ENCODE measurements around the gene TRAPPC13. TPM values are rescaled to one million over a fixed set of nuclear protein-coding genes. Genes with fewer than 3 reads are reported as not detected.
A peak's percentile ranks its signal among the peaks of the same experiment; 100 is the strongest.
"Not testable (repeated sequence)": the region's sequence is repeated elsewhere in the genome, so short reads cannot be mapped to it uniquely, and the experiment has no call there.

TRAPPC13 gene
- total RNA-seq, 2 donors from 2014 or later: 11.7 to 18.9 TPM

GRCh38 chr5:65663804-65664521 lies 39.1 kb downstream of the TRAPPC13 start:
- H3K4me3 ChIP-seq: no peak overlapping the region
- H3K36me3 ChIP-seq: peaks cover under 1% of the 10 kb centered on the region
- no peak for DNase-seq (ENCODE audit: low spot score)
- H3K27me3 ChIP-seq: no peaks in the 10 kb centered on the region
- H3K9me3 ChIP-seq: no peaks in the 10 kb centered on the region
- H3K27ac ChIP-seq: peak overlapping the region in 1 of 2 donors; percentile 45
- peak in 1 of 2 donors; percentile 59 for TF ChIP-seq CTCF (IDR thresholded peaks at IDR 0.05)
- H3K4me1 ChIP-seq: no peaks in the 10 kb centered on the region

- no peaks in the 10 kb centered on the region for H3K27me3 ChIP-seq
- peaks cover 15% of the 10 kb centered on the region for H3K36me3 ChIP-seq
- H3K27ac ChIP-seq: no peak overlapping the region
- DNase-seq (ENCODE audit: low spot score): no peak
- H3K4me1 ChIP-seq: no peaks in the 10 kb centered on the region
- TF ChIP-seq CTCF (IDR thresholded peaks at IDR 0.05): no peak
- H3K4me3 ChIP-seq: no peak overlapping the region
- H3K9me3 ChIP-seq: no peaks in the 10 kb centered on the region
Measured at GRCh38 chr5:65668696-65669095, 43.9 kb downstream of the TRAPPC13 start.

- no peak overlapping the region for H3K4me3 ChIP-seq
- no peak overlapping the region for H3K27ac ChIP-seq
- no peak for TF ChIP-seq CTCF (IDR thresholded peaks at IDR 0.05)
- no peak for DNase-seq (ENCODE audit: low spot score)
- no peaks in the 10 kb centered on the region for H3K4me1 ChIP-seq
- H3K27me3 ChIP-seq: no peaks in the 10 kb centered on the region
- peaks cover 15% of the 10 kb centered on the region for H3K36me3 ChIP-seq
- no peaks in the 10 kb centered on the region for H3K9me3 ChIP-seq
Measured at GRCh38 chr5:65672796-65673195, 48.0 kb downstream of the TRAPPC13 start.

GRCh38 chr5:65674749-65675148 lies 49.9 kb downstream of the TRAPPC13 start:
- no peak for TF ChIP-seq CTCF (IDR thresholded peaks at IDR 0.05)
- Histone ChIP-seq H3K27me3 (no peaks in the 10 kb centered on the region), H3K4me3 (no peak overlapping the region), H3K4me1 (no peaks in the 10 kb centered on the region), H3K9me3 (no peaks in the 10 kb centered on the region), H3K27ac (no peak overlapping the region), H3K36me3 (peaks cover 15% of the 10 kb centered on the region)
- no peak for DNase-seq (ENCODE audit: low spot score)

GRCh38 chr5:65676056-65676455 lies 51.2 kb downstream of the TRAPPC13 start:
- H3K4me1 ChIP-seq; H3K27ac ChIP-seq; H3K9me3 ChIP-seq; H3K27me3 ChIP-seq; H3K36me3 ChIP-seq; H3K4me3 ChIP-seq; DNase-seq (ENCODE audit: low spot score): not testable (repeated sequence)

GRCh38 chr5:65682148-65682547 lies 57.3 kb downstream of the TRAPPC13 start:
- Histone ChIP-seq H3K36me3 (peaks cover 25% of the 10 kb centered on the region), H3K27ac (no peak overlapping the region), H3K4me3 (no peak overlapping the region), H3K4me1 (no peaks in the 10 kb centered on the region), H3K27me3 (no peaks in the 10 kb centered on the region), H3K9me3 (no peaks in the 10 kb centered on the region)
- no peak for DNase-seq (ENCODE audit: low spot score)
- no peak for TF ChIP-seq CTCF (IDR thresholded peaks at IDR 0.05)
